Vagina (tissue), 2 donors: ENCODE results near the gene MBP.

Experiments used
- CTCF ChIP-seq, 3 experiments: fragments of 450-650 bp in 2 of 3; fragments of 200-600 bp in 1 of 3; sonication (generic) in 1 of 3; IDR thresholded peaks; one replicate each; pipeline ENCODE4 v1.5.1; 2017 to 2019; ENCODE audit warnings: antibody characterized with exemption in 3 of 3, mild to moderate bottlenecking in 2 of 3, moderate library complexity in 2 of 3
- POLR2A ChIP-seq, 2 donors: fragments of 450-650 bp; IDR thresholded peaks; one replicate each; pipeline ENCODE4 v1.6.1; 2017; ENCODE audit warnings: antibody characterized with exemption in 2 of 2, mild to moderate bottlenecking in 2 of 2, moderate library complexity in 2 of 2

- TF ChIP-seq POLR2A (IDR thresholded peaks at IDR 0.05): no peak
- no peak for TF ChIP-seq CTCF (IDR thresholded peaks at IDR 0.05)
Observed at GRCh38 chr18:77006305-77007175, 126.0 kb downstream of the MBP start.
